K562 (cell line): ENCODE measurements around the gene ANKMY2.

Experiments used
- BRF1 ChIP-seq: IDR thresholded peaks from 3 replicates; pipeline ENCODE4 v1.6.1; 2011; ENCODE audit warnings: borderline replicate concordance, mild to moderate bottlenecking; ENCODE audit not compliant: insufficient read length; ENCODE audit errors: extremely low read depth
- CAMTA2 ChIP-seq: fragments of 250-450 bp; sonication (Bioruptor Pico); conservative IDR thresholded peaks from 2 replicates; pipeline ENCODE4 v1.5.1; 2022
- CTCF ChIP-seq, 3 experiments: IDR thresholded peaks in 2 of 3; conservative IDR thresholded peaks in 1 of 3; 2 replicates each; pipeline ENCODE4 v1.5.1; 2011 to 2012; ENCODE audit warnings: low read length in 3 of 3, mild to moderate bottlenecking in 3 of 3, control low read depth in 2 of 3, improper control_type of control experiment in 1 of 3, inconsistent platforms in 1 of 3, low read depth in 1 of 3, mixed read lengths in 1 of 3, moderate library complexity in 1 of 3; ENCODE audit not compliant: insufficient read depth in 2 of 3
- EZH2 ChIP-seq: IDR thresholded peaks from 2 replicates; pipeline ENCODE4 v1.6.1; 2012; ENCODE audit warnings: low read depth, mild to moderate bottlenecking, inconsistent platforms, low read length, borderline replicate concordance
- FOXA1 ChIP-seq: fragments of 450-650 bp; IDR thresholded peaks from 2 replicates; pipeline ENCODE4 v1.6.1; 2016; ENCODE audit warnings: mild to moderate bottlenecking, borderline replicate concordance
- KLF1 ChIP-seq: fragments of 450-650 bp; IDR thresholded peaks from 2 replicates; pipeline ENCODE4 v1.6.1; 2016; ENCODE audit warnings: missing genetic modification characterization, missing compliant biosample characterization
- NFIX ChIP-seq: fragments of 250-450 bp; sonication (Bioruptor Pico); IDR thresholded peaks from 2 replicates; pipeline ENCODE4 v1.4.0; 2020; ENCODE audit warnings: low read depth, mild to moderate bottlenecking, moderate library complexity
- NONO ChIP-seq, 2 experiments: fragments of 200-400 bp in 1 of 2; fragments of 450-650 bp in 1 of 2; formaldehyde crosslinking in 1 of 2; IDR thresholded peaks; 2 replicates each; pipeline ENCODE4 v1.6.1; 2017; ENCODE audit warnings: low read depth in 2 of 2, mild to moderate bottlenecking in 2 of 2, moderate library complexity in 2 of 2, low read length in 1 of 2
- PHB2 ChIP-seq: fragments of 450-650 bp; IDR thresholded peaks from 2 replicates; pipeline ENCODE4 v1.6.1; 2017; ENCODE audit warnings: low read depth
- PKNOX1 ChIP-seq: fragments of 450-650 bp; IDR thresholded peaks from 2 replicates; pipeline ENCODE4 v1.6.1; 2016

DNA sequence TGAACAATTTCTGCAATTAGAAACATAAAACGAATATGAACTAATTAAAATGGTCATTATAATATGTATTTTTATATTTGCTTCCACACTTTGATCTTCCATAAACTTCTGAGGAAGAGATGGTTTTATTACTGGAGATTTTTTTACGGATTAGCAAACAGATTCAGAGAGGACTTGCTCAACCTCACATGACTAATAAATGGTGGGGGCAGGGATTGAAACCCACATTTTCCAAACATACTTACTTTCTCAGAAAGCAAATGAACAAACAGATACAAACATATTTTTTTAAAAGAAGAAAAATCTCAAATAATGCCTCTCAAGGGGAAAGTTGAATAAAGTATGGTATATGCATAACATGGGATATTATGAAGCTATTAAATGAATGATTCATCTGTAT, 18.3 kb downstream of the ANKMY2 start:
- TF ChIP-seq FOXA1: no peak
- no peak for TF ChIP-seq KLF1 (tag)
- TF ChIP-seq PHB2: no peak
- no peak for TF ChIP-seq CTCF (IDR thresholded peaks at IDR 0.05 in 2 of 3, conservative IDR thresholded peaks at IDR 0.05 in 1 of 3; ENCODE audit: insufficient read depth in 2 of 3, low read depth in 1 of 3, low read length in 3 of 3)
- TF ChIP-seq BRF1: no peak
- no peak for TF ChIP-seq EZH2
- TF ChIP-seq NFIX (CRISPR knock-in tag): no peak
- TF ChIP-seq PKNOX1: no peak
- TF ChIP-seq NONO (IDR thresholded peaks at IDR 0.05; ENCODE audit: low read depth in 2 of 2, low read length in 1 of 2): no peak
- no peak for TF ChIP-seq CAMTA2
